GM23248 (cell line): Measurements from ENCODE around the gene MC1R.

ENCODE experiments used
- EZH2 ChIP-seq: fragments of 200-600 bp; sonication (generic); IDR thresholded peaks from 2 replicates; pipeline ENCODE4 v1.6.1; 2018; ENCODE audit warnings: antibody characterized with exemption, mild to moderate bottlenecking; ENCODE audit not compliant: insufficient read depth, poor library complexity, severe bottlenecking
- EZH2phosphoT487 ChIP-seq: fragments of 200-600 bp; sonication (generic); IDR thresholded peaks from 2 replicates; pipeline ENCODE4 v1.6.1; 2018; ENCODE audit warnings: antibody characterized with exemption, moderate library complexity, mild to moderate bottlenecking, low read depth; ENCODE audit not compliant: insufficient read depth

GRCh38 chr16:89920723-89921122, 2.1 kb downstream of the MC1R start:
- no peak for TF ChIP-seq EZH2
- no peak for TF ChIP-seq EZH2phosphoT487
